Loucy (cell line): ENCODE measurements around the gene ZNF688.
A peak's percentile ranks its signal among the peaks of the same experiment; 100 is the strongest.

Experiments used
- H2AFZ ChIP-seq: fragments of 200-600 bp; sonication (generic); 2 replicates; pipeline ENCODE4 v1.6.0; 2016; ENCODE audit warnings: antibody characterized with exemption, mild to moderate bottlenecking, low read length, moderate library complexity
- H3F3A ChIP-seq: fragments of 200-600 bp; 2 replicates; pipeline ENCODE4 v1.6.0; 2016; ENCODE audit warnings: antibody characterized with exemption, low read depth, mild to moderate bottlenecking
- H3K27me3 ChIP-seq: fragments of 200-600 bp; sonication (generic); 2 replicates; pipeline ENCODE4 v1.6.1; 2014; ENCODE audit warnings: low read length, mild to moderate bottlenecking; ENCODE audit not compliant: insufficient read depth, poor library complexity, severe bottlenecking
- H3K36me3 ChIP-seq: fragments of 200-600 bp; sonication (generic); 2 replicates; pipeline ENCODE4 v1.6.1; 2016; ENCODE audit warnings: low read length; ENCODE audit not compliant: insufficient read depth
- H3K4me1 ChIP-seq: fragments of 200-600 bp; sonication (generic); 2 replicates; pipeline ENCODE4 v1.5.1; 2014; ENCODE audit warnings: low read length, mild to moderate bottlenecking; ENCODE audit not compliant: insufficient read depth, poor library complexity, severe bottlenecking
- H3K4me2 ChIP-seq: fragments of 200-600 bp; sonication (generic); 2 replicates; pipeline ENCODE4 v1.6.0; 2014; ENCODE audit warnings: antibody characterized with exemption, low read length, low read depth, mild to moderate bottlenecking; ENCODE audit not compliant: poor library complexity, severe bottlenecking
- H3K4me3 ChIP-seq: fragments of 200-600 bp; sonication (generic); 2 replicates; pipeline ENCODE4 v1.5.1; 2014; ENCODE audit warnings: low read length, mild to moderate bottlenecking, mixed read lengths; ENCODE audit not compliant: poor library complexity, severe bottlenecking
- H3K79me2 ChIP-seq: fragments of 200-600 bp; sonication (generic); 2 replicates; pipeline ENCODE4 v1.6.1; 2014; ENCODE audit warnings: low read length; ENCODE audit not compliant: insufficient read depth
- H3K9ac ChIP-seq: fragments of 200-600 bp; sonication (generic); 2 replicates; pipeline ENCODE4 v1.6.0; 2014; ENCODE audit warnings: mild to moderate bottlenecking, low read depth, low read length, moderate library complexity; ENCODE audit not compliant: poor library complexity, severe bottlenecking
- H3K9me2 ChIP-seq: fragments of 200-600 bp; sonication (generic); replicated peaks from 2 replicates; pipeline ENCODE4 v1.6.1; 2016; ENCODE audit warnings: low read depth, low read length, mixed read lengths
- H3K9me3 ChIP-seq: fragments of 200-600 bp; sonication (generic); 2 replicates; pipeline ENCODE4 v1.6.1; 2014; ENCODE audit warnings: mild to moderate bottlenecking, antibody characterized with exemption, low read length, low read depth; ENCODE audit not compliant: insufficient read depth
- H4K20me1 ChIP-seq: fragments of 200-600 bp; sonication (generic); 2 replicates; pipeline ENCODE4 v1.6.0; 2014; ENCODE audit warnings: antibody characterized with exemption, low read length, mild to moderate bottlenecking; ENCODE audit not compliant: insufficient read depth, poor library complexity, severe bottlenecking
- CTCF ChIP-seq: fragments of 200-600 bp; sonication (generic); conservative IDR thresholded peaks from 2 replicates; pipeline ENCODE4 v1.5.1; 2014; ENCODE audit warnings: mild to moderate bottlenecking, antibody characterized with exemption, low read length
- EZH2phosphoT487 ChIP-seq: fragments of 200-600 bp; IDR thresholded peaks from 2 replicates; pipeline ENCODE4 v1.6.1; 2018; ENCODE audit warnings: antibody characterized with exemption, mild to moderate bottlenecking, moderate library complexity, borderline replicate concordance

Gene ZNF688

DNA sequence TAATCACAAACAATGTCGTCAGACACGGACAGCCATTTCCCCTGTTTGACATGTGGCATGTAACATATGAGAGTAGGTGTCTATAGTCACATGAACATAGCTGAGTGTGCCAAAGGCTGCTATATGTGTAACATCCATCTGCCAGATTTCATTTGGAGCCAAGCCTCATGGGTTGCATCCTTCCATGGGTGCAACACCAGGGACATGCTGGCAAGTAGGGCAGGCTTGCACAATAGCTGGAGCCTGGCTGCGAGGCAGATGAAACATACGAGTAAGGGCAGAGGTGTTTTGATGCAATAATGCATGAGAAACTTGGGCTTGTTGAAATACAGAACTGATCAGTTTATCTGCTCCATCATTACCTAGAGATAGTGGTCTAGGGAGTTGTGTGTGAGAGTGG lies 47.7 kb upstream of the ZNF688 start:
- H3K4me2 ChIP-seq = no peak overlapping the region
- no peak for TF ChIP-seq EZH2phosphoT487
- H3K9ac ChIP-seq = no peak overlapping the region

GRCh38 chr16:30615358-30616091 lies 44.0 kb upstream of the ZNF688 start:
- Histone ChIP-seq H3K79me2 (no peaks in the 10 kb centered on the region), H3K9me3 (no peaks in the 10 kb centered on the region), H3K9ac (no peak overlapping the region), H3K4me3 (no peak overlapping the region), H3K27me3 (no peaks in the 10 kb centered on the region), H3K4me2 (no peak overlapping the region), H3K36me3 (no peaks in the 10 kb centered on the region), H3K4me1 (peaks cover 12% of the 10 kb centered on the region), H4K20me1 (no peaks in the 10 kb centered on the region), H3F3A (no peaks in the 10 kb centered on the region), H3K9me2 (no peaks in the 10 kb centered on the region), H2AFZ (peak overlapping the region; percentile 50; the same call in 1 of the 2 replicates)
- peak; percentile 95 for TF ChIP-seq CTCF
- no peak for TF ChIP-seq EZH2phosphoT487

More for the DNA sequence above, 47.7 kb upstream of the ZNF688 start:
- no peaks in the 10 kb centered on the region for H4K20me1 ChIP-seq
- H3K4me1 ChIP-seq = peaks cover 12% of the 10 kb centered on the region
- H3K4me3 ChIP-seq = no peak overlapping the region
- no peaks in the 10 kb centered on the region for H3K9me3 ChIP-seq
- H3K79me2 ChIP-seq = no peaks in the 10 kb centered on the region
- H3K27me3 ChIP-seq = no peaks in the 10 kb centered on the region
- no peak overlapping the region for H2AFZ ChIP-seq
- H3K36me3 ChIP-seq = no peaks in the 10 kb centered on the region
- no peaks in the 10 kb centered on the region for H3K9me2 ChIP-seq
- H3F3A ChIP-seq = no peaks in the 10 kb centered on the region

GRCh38 chr16:30609926-30610839 lies 38.7 kb upstream of the ZNF688 start, which contains the start of gene ZNF689:
Gene ZNF689, minus strand, starts transcription at chr16:30610389. Its CDS starts 348 bp downstream, at chr16:30610041.
- peak within 1 kb of the TSS; percentile 99 for H3K9ac ChIP-seq
- peaks cover 4% of the 10 kb centered on the region for H3K27me3 ChIP-seq
- H3K36me3 ChIP-seq = peaks cover 2% of the 10 kb centered on the region; the same call in 1 of the 2 replicates
- H3K4me3 ChIP-seq = peak within 1 kb of the TSS; percentile 95
- H3K9me3 ChIP-seq = no peaks in the 10 kb centered on the region
- TF ChIP-seq EZH2phosphoT487 (no peak), CTCF (no peak)
- H3K4me1 ChIP-seq = peaks cover 23% of the 10 kb centered on the region
- no peaks in the 10 kb centered on the region for H4K20me1 ChIP-seq
- H3K9me2 ChIP-seq = no peaks in the 10 kb centered on the region
- H3K4me2 ChIP-seq = peak within 1 kb of the TSS; percentile 81
- peaks cover 46% of the 10 kb centered on the region for H3K79me2 ChIP-seq
- H2AFZ ChIP-seq = peak within 1 kb of the TSS; percentile 96
- H3F3A ChIP-seq = no peaks in the 10 kb centered on the region
